ES-I3 (cell line): ENCODE measurements around the gene GPR137C.
A peak's percentile ranks its signal among the peaks of the same experiment; 100 is the strongest.
"Not testable (repeated sequence)": the region's sequence is repeated elsewhere in the genome, so short reads cannot be mapped to it uniquely, and the experiment has no call there.

Experiments used
- H3K36me3 ChIP-seq: 2 replicates; pipeline ENCODE4 v1.6.1; 2013; ENCODE audit warnings: mild to moderate bottlenecking, low read length, control low read depth, moderate library complexity; ENCODE audit not compliant: insufficient read depth
- H3K4me1 ChIP-seq: 2 replicates; pipeline ENCODE4 v1.6.1; 2013; ENCODE audit warnings: mild to moderate bottlenecking, control low read depth, low read length; ENCODE audit not compliant: insufficient read depth
- H3K9ac ChIP-seq: 2 replicates; pipeline ENCODE4 v1.6.1; 2013; ENCODE audit warnings: low read depth, mild to moderate bottlenecking, low read length, moderate library complexity
- H3K9me3 ChIP-seq: 2 replicates; pipeline ENCODE4 v1.6.1; 2013; ENCODE audit warnings: mild to moderate bottlenecking, low read length, moderate library complexity; ENCODE audit not compliant: control insufficient read depth, insufficient read depth

Gene GPR137C

GRCh38 chr14:52550661-52551060 is 2.0 kb upstream of the GPR137C start:
- no peaks in the 10 kb centered on the region for H3K9me3 ChIP-seq
- H3K4me1 ChIP-seq, result peaks cover 8% of the 10 kb centered on the region; the same call in 1 of the 2 replicates
- H3K36me3 ChIP-seq, result no peaks in the 10 kb centered on the region
- H3K9ac ChIP-seq, result no peak overlapping the region

- Histone ChIP-seq H3K4me1 (peaks cover 4% of the 10 kb centered on the region; the same call in 1 of the 2 replicates), H3K9me3 (no peaks in the 10 kb centered on the region), H3K36me3 (no peaks in the 10 kb centered on the region), H3K9ac (peak overlapping the region; percentile 64; the same call in 1 of the 2 replicates)
Observed at GRCh38 chr14:52551205-52551604, 1.4 kb upstream of the GPR137C start.

DNA sequence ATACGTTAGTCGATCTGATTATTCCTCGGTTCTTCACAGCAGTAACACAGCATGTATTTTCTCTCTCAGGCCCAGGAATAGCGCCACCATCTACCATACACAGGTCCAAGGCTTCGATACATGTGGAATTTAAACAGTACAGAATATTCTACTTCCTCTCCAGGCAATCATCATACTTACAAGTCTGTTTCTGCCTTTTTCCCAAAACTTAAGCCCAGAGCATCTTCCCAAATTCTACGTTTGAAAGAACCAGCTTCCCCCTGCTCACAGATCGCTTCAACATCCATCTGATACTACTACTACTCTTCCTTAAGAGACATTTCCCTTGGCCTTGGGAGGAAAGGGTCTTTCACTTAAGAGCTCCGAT is 957 bp upstream of the GPR137C start:
- H3K36me3 ChIP-seq, result no peaks in the 10 kb centered on the region
- peaks cover 4% of the 10 kb centered on the region; the same call in 1 of the 2 replicates for H3K4me1 ChIP-seq
- H3K9ac ChIP-seq, result peak overlapping the region; percentile 64
- no peaks in the 10 kb centered on the region for H3K9me3 ChIP-seq

DNA sequence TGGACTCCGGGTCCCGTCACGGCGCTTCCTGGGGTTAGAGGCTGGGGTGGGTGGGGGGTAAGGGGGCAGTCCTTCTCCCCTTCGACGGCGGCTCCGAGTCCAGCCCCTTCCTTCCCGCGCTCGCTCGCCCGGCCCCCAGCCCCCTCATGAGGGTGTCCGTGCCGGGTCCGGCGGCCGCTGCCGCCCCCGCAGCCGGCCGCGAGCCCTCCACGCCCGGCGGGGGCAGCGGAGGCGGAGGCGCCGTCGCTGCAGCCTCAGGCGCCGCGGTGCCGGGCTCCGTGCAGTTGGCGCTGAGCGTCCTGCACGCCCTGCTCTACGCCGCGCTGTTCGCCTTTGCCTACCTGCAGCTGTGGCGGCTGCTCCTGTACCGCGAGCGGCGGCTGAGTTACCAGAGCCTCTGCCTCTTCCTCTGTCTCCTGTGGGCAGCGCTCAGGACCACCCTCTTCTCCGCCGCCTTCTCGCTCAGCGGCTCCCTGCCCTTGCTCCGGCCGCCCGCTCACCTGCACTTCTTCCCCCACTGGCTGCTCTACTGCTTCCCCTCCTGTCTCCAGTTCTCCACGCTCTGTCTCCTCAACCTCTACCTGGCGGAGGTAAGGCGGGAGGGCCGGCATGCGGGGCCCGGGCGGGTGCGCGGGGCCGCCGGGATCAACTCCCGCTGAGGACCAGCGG is 500 bp downstream of the GPR137C start:
- Histone ChIP-seq H3K9ac (peak overlapping the region; percentile 68), H3K4me1 (peaks cover 4% of the 10 kb centered on the region; the same call in 1 of the 2 replicates), H3K9me3 (no peaks in the 10 kb centered on the region), H3K36me3 (no peaks in the 10 kb centered on the region)

- Histone ChIP-seq H3K4me1 (peaks cover 4% of the 10 kb centered on the region; the same call in 1 of the 2 replicates), H3K9me3 (no peaks in the 10 kb centered on the region), H3K36me3 (no peaks in the 10 kb centered on the region), H3K9ac (peak overlapping the region; percentile 68)
Observed at GRCh38 chr14:52553671-52554575, 1.3 kb downstream of the GPR137C start.

GRCh38 chr14:52558688-52559087 is 6.1 kb downstream of the GPR137C start:
- Histone ChIP-seq H3K4me1 (no peaks in the 10 kb centered on the region; the same call in 1 of the 2 replicates), H3K36me3 (no peaks in the 10 kb centered on the region), H3K9ac (no peak overlapping the region), H3K9me3 (no peaks in the 10 kb centered on the region)

- no peak overlapping the region for H3K9ac ChIP-seq
- no peaks in the 10 kb centered on the region for H3K36me3 ChIP-seq
- H3K9me3 ChIP-seq, result no peaks in the 10 kb centered on the region
- H3K4me1 ChIP-seq, result no peaks in the 10 kb centered on the region
Observed at GRCh38 chr14:52563120-52563519, 10.5 kb downstream of the GPR137C start.

- not testable (repeated sequence) for H3K36me3 ChIP-seq, H3K4me1 ChIP-seq, H3K9ac ChIP-seq, H3K9me3 ChIP-seq
Observed at GRCh38 chr14:52568454-52568853, 15.8 kb downstream of the GPR137C start.

- Histone ChIP-seq H3K36me3 (no peaks in the 10 kb centered on the region), H3K9me3 (no peaks in the 10 kb centered on the region), H3K9ac (no peak overlapping the region), H3K4me1 (no peaks in the 10 kb centered on the region)
Observed at GRCh38 chr14:52575858-52576257, 23.2 kb downstream of the GPR137C start.

DNA sequence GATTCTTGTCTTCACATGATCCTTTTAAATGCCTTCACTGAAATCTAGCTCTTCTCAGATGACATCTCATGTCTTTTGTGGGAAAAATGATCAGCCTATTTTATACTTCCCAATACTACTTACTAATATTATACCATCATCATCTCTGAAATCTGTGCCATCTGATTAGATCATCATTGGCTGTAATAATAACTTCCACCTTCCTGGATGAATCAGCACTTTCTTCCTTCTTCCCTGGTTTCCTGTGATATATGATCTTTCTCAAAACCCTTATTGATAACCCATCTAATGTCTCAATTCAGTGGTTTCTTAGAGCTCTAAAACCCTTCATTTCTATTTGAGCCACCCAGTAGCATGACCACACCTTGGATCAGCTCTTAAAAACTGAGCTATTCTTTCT is 30.9 kb downstream of the GPR137C start:
- no peaks in the 10 kb centered on the region for H3K36me3 ChIP-seq
- H3K9me3 ChIP-seq, result no peaks in the 10 kb centered on the region
- H3K9ac ChIP-seq, result no peak overlapping the region
- no peaks in the 10 kb centered on the region for H3K4me1 ChIP-seq

- Histone ChIP-seq H3K9ac (no peak overlapping the region), H3K4me1 (no peaks in the 10 kb centered on the region), H3K9me3 (no peaks in the 10 kb centered on the region), H3K36me3 (no peaks in the 10 kb centered on the region)
Observed at GRCh38 chr14:52589646-52590045, 37.0 kb downstream of the GPR137C start.

DNA sequence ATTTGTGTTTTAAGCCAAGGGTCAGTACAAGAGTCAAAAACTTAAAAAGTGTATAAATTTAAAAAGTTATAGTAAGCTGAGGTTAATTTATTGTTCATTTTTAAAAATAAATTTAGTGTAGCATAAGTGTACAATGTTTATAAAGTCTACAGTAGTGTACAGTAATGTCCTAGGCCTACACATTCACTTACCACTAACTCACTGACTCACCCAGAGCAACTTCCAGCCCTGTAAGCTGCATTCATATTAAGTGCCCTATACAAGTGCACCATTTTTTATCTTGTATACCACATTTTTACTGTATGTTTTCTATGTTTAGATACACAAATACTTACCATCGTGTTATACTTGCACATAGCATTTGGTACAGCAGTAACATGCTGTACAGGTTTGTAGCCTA is 37.7 kb downstream of the GPR137C start:
- H3K36me3 ChIP-seq, result no peaks in the 10 kb centered on the region
- no peaks in the 10 kb centered on the region for H3K4me1 ChIP-seq
- H3K9ac ChIP-seq, result no peak overlapping the region
- H3K9me3 ChIP-seq, result no peaks in the 10 kb centered on the region

- Histone ChIP-seq H3K36me3 (no peaks in the 10 kb centered on the region), H3K9me3 (no peaks in the 10 kb centered on the region), H3K9ac (no peak overlapping the region; the same call in 1 of the 2 replicates), H3K4me1 (no peaks in the 10 kb centered on the region)
Observed at GRCh38 chr14:52596320-52596719, 43.7 kb downstream of the GPR137C start.

DNA sequence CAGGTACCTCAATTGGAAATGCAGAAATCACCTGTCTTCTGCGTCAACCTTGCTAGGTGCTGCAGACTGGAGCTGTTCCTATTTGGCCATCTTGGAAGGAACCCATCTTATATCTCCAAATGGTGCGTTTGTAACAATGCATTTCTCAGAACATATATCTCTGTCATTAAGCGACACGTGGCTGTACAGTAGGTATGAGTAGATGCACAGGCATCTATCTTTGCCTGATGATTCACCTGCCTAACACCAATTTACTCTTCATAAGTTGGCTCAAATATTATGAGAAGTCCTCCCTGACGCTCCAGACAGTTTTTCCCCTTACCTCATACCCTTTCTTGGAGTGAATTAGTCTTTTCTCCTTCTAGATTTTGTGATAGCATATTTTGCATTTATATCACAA is 44.2 kb downstream of the GPR137C start:
- no peaks in the 10 kb centered on the region for H3K4me1 ChIP-seq
- no peak overlapping the region for H3K9ac ChIP-seq
- H3K36me3 ChIP-seq, result no peaks in the 10 kb centered on the region
- no peaks in the 10 kb centered on the region for H3K9me3 ChIP-seq

DNA sequence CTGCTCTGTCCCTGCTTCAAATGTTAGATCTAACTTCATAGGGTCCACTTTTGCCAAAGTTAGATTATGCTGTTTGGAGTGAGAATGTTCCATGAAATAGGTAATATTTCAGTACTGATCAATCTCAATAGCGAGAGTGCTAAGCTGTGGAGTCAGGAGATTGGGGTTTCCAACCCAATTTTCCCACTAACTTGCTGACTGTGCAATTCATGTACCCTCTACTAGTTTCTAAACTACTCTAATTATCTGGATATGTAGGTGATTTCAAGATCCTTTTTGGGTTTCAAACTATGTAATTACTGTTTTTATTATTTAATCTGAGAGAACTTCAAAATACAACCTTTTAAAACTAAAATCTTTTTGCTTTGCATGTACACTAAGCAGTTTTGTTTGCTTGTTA is 45.9 kb downstream of the GPR137C start:
- H3K4me1 ChIP-seq, result no peaks in the 10 kb centered on the region
- H3K9me3 ChIP-seq, result no peaks in the 10 kb centered on the region
- no peak overlapping the region for H3K9ac ChIP-seq
- no peaks in the 10 kb centered on the region for H3K36me3 ChIP-seq
